Gastroesophageal sphincter (tissue), 3 donors: ENCODE measurements around the gene AHCTF1.

Experiments
- EP300 ChIP-seq: sonication (generic); formaldehyde crosslinking; IDR thresholded peaks from one replicate; pipeline ENCODE4 v1.6.1; 2017; ENCODE audit warnings: antibody characterized with exemption, mild to moderate bottlenecking
- POLR2A ChIP-seq, 2 donors: fragments of 450-650 bp; IDR thresholded peaks; one replicate each; pipeline ENCODE4 v1.6.1; 2017; ENCODE audit warnings: antibody characterized with exemption in 2 of 2, mild to moderate bottlenecking in 2 of 2, moderate library complexity in 1 of 2
- TF ChIP-seq, protein P1 (sequence below), 4 experiments: fragments of 200-600 bp in 2 of 4; fragments of 450-650 bp in 2 of 4; sonication (generic) in 1 of 4; IDR thresholded peaks; one replicate each; pipeline ENCODE4 v1.5.1; 2017 to 2019; ENCODE audit warnings: antibody characterized with exemption in 4 of 4, mild to moderate bottlenecking in 2 of 4, moderate library complexity in 2 of 4

DNA sequence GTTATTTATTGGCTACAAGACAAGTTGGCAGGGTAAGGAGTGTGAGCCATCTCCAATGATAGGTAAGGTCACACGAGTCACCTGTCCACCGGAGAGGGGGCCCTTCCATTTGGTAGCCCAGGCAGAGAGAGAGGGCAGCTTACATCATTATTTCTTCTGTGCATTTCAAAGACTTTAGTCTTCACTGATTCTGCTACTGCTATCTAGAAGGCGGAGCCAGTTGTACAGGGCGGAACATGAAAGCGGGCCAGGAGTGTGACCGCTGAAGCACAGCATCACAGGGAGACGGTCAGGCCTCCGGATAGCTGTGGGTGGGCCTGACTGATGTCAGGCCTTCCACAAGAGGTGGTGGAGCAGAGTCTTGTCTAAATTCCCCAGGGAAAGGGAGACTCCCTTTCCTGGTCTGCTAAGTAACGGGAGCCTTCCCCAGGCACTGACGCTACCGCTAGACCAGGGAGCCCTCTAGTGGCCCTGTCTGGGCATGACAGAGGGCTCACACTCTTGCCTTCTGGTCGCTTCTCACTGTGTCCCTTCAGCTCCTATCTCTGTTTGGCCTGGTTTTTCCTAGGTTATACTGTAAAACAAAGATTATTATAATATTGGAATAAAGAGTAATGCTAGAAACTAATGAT lies 39.5 kb upstream of the AHCTF1 start:
- TF ChIP-seq, protein P1, sequence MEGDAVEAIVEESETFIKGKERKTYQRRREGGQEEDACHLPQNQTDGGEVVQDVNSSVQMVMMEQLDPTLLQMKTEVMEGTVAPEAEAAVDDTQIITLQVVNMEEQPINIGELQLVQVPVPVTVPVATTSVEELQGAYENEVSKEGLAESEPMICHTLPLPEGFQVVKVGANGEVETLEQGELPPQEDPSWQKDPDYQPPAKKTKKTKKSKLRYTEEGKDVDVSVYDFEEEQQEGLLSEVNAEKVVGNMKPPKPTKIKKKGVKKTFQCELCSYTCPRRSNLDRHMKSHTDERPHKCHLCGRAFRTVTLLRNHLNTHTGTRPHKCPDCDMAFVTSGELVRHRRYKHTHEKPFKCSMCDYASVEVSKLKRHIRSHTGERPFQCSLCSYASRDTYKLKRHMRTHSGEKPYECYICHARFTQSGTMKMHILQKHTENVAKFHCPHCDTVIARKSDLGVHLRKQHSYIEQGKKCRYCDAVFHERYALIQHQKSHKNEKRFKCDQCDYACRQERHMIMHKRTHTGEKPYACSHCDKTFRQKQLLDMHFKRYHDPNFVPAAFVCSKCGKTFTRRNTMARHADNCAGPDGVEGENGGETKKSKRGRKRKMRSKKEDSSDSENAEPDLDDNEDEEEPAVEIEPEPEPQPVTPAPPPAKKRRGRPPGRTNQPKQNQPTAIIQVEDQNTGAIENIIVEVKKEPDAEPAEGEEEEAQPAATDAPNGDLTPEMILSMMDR (IDR thresholded peaks at IDR 0.05): peak; percentile 63 to 83 (median 74)
- TF ChIP-seq POLR2A (IDR thresholded peaks at IDR 0.05): no peak
- no peak for TF ChIP-seq EP300
